Muscle of leg (tissue), 11 donors: ENCODE data around the gene RAB36. TPM values are rescaled to one million over a fixed set of nuclear protein-coding genes. Genes with fewer than 3 reads are reported as not detected.

ENCODE experiments used
- DNase-seq: peaks from one replicate; pipeline ENCODE4 v3.0.0; 2013
- H3K27ac ChIP-seq: one replicate; pipeline ENCODE4 v1.5.1; 2013; ENCODE audit warnings: mild to moderate bottlenecking, low read length, control low read depth
- H3K27me3 ChIP-seq: one replicate; pipeline ENCODE4 v1.6.1; 2013; ENCODE audit warnings: low read length; ENCODE audit not compliant: control insufficient read depth, insufficient read depth
- H3K36me3 ChIP-seq: one replicate; pipeline ENCODE4 v1.6.1; 2013; ENCODE audit warnings: low read length; ENCODE audit not compliant: control insufficient read depth, insufficient read depth
- H3K4me1 ChIP-seq: one replicate; pipeline ENCODE4 v1.6.1; 2013; ENCODE audit warnings: low read length; ENCODE audit not compliant: control insufficient read depth, insufficient read depth
- H3K4me3 ChIP-seq: one replicate; pipeline ENCODE4 v1.5.1; 2013; ENCODE audit warnings: low read length, control low read depth
- H3K9me3 ChIP-seq: replicated peaks from 2 replicates; pipeline ENCODE4 v1.6.1; 2013; ENCODE audit warnings: low read depth, low read length; ENCODE audit not compliant: control insufficient read depth
- WGBS: methylation state at CpG from one replicate; pipeline ENCODE4 v1.1.5; 2013; ENCODE audit warnings: missing lambda C conversion rate; ENCODE audit not compliant: insufficient coverage; 5-methylcytosine and 5-hydroxymethylcytosine counted together
- polyA plus RNA-seq, 8 donors: library from polyadenylated mRNA; unstranded; fragments of 120-200 nt; gene quantifications; one replicate each; pipeline versions ENCODE4 v1.2.1 to v1.2.3, GENCODE V29; 2013; ENCODE audit warnings: inconsistent platforms in 1 of 8, low replicate concordance in 1 of 8; ENCODE audit not compliant: insufficient read length in 8 of 8, insufficient read depth in 1 of 8
- total RNA-seq: library from RNA; stranded (reverse); fragments of 120-200 nt; gene quantifications from one replicate; pipeline ENCODE4 v1.2.4, GENCODE V29; 2013

Gene RAB36
- total and polyA plus RNA-seq, 9 donors: 1.0 to 2.7 (median 1.5) TPM

- Histone ChIP-seq H3K4me1 (peaks cover 88% of the 10 kb centered on the region), H3K9me3 (no peaks in the 10 kb centered on the region), H3K36me3 (no peaks in the 10 kb centered on the region), H3K27ac (no peak overlapping the region), H3K27me3 (peaks cover 7% of the 10 kb centered on the region), H3K4me3 (no peak overlapping the region)
- no peak for DNase-seq
- 88% methylated on average over 6 of the region's 7 CpGs for WGBS
Measured at GRCh38 chr22:23115369-23115768, 29.9 kb upstream of the RAB36 start.

GRCh38 chr22:23115825-23116494 is 29.3 kb upstream of the RAB36 start:
- H3K9me3 ChIP-seq: no peaks in the 10 kb centered on the region
- no peak overlapping the region for H3K27ac ChIP-seq
- WGBS: 71% methylated on average over 18 of the region's 18 CpGs
- H3K4me1 ChIP-seq: peaks cover 82% of the 10 kb centered on the region
- no peak for DNase-seq
- no peak overlapping the region for H3K4me3 ChIP-seq
- no peaks in the 10 kb centered on the region for H3K36me3 ChIP-seq
- H3K27me3 ChIP-seq: peaks cover 7% of the 10 kb centered on the region

GRCh38 chr22:23116506-23117263 is 28.6 kb upstream of the RAB36 start:
- Histone ChIP-seq H3K27me3 (peaks cover 7% of the 10 kb centered on the region), H3K36me3 (no peaks in the 10 kb centered on the region), H3K4me3 (no peak overlapping the region), H3K9me3 (no peaks in the 10 kb centered on the region), H3K27ac (no peak overlapping the region), H3K4me1 (peaks cover 77% of the 10 kb centered on the region)
- peak; percentile 65 for DNase-seq
- WGBS: 50% methylated on average over 5 of the region's 10 CpGs

GRCh38 chr22:23117275-23117674 is 28.0 kb upstream of the RAB36 start:
- WGBS: 83% methylated on average over 10 of the region's 10 CpGs
- no peak overlapping the region for H3K4me3 ChIP-seq

GRCh38 chr22:23117891-23118646 is 27.2 kb upstream of the RAB36 start:
- peaks cover 5% of the 10 kb centered on the region for H3K27me3 ChIP-seq
- peaks cover 73% of the 10 kb centered on the region for H3K4me1 ChIP-seq
- no peak overlapping the region for H3K27ac ChIP-seq
- no peaks in the 10 kb centered on the region for H3K36me3 ChIP-seq
- no peak for DNase-seq
- no peaks in the 10 kb centered on the region for H3K9me3 ChIP-seq
- 78% methylated on average over 11 of the region's 15 CpGs for WGBS
- H3K4me3 ChIP-seq: no peak overlapping the region

More at GRCh38 chr22:23117275-23117674, 28.0 kb upstream of the RAB36 start:
- Histone ChIP-seq H3K27me3 (peaks cover 7% of the 10 kb centered on the region), H3K36me3 (no peaks in the 10 kb centered on the region), H3K4me1 (peaks cover 75% of the 10 kb centered on the region), H3K27ac (no peak overlapping the region), H3K9me3 (no peaks in the 10 kb centered on the region)
- DNase-seq: no peak

GRCh38 chr22:23118647-23119493 is 26.4 kb upstream of the RAB36 start:
- H3K27ac ChIP-seq: no peak overlapping the region
- H3K27me3 ChIP-seq: peaks cover 2% of the 10 kb centered on the region
- WGBS: 73% methylated on average over 4 of the region's 7 CpGs
- H3K9me3 ChIP-seq: no peaks in the 10 kb centered on the region
- peaks cover 65% of the 10 kb centered on the region for H3K4me1 ChIP-seq
- no peak for DNase-seq
- no peak overlapping the region for H3K4me3 ChIP-seq
- no peaks in the 10 kb centered on the region for H3K36me3 ChIP-seq

GRCh38 chr22:23119494-23120414 is 25.5 kb upstream of the RAB36 start:
- Histone ChIP-seq H3K4me1 (peaks cover 60% of the 10 kb centered on the region), H3K36me3 (no peaks in the 10 kb centered on the region)
- WGBS: 80% methylated on average over 11 of the region's 15 CpGs

GRCh38 chr22:23120415-23120899 is 24.8 kb upstream of the RAB36 start:
- Histone ChIP-seq H3K4me1 (peaks cover 55% of the 10 kb centered on the region), H3K27me3 (peaks cover 2% of the 10 kb centered on the region), H3K27ac (no peak overlapping the region), H3K4me3 (no peak overlapping the region), H3K36me3 (no peaks in the 10 kb centered on the region), H3K9me3 (no peaks in the 10 kb centered on the region)
- 100% methylated on average over 2 of the region's 7 CpGs for WGBS
- no peak for DNase-seq

More at GRCh38 chr22:23119494-23120414, 25.5 kb upstream of the RAB36 start:
- H3K27me3 ChIP-seq: peaks cover 2% of the 10 kb centered on the region
- no peaks in the 10 kb centered on the region for H3K9me3 ChIP-seq
- DNase-seq: no peak
- no peak overlapping the region for H3K4me3 ChIP-seq
- H3K27ac ChIP-seq: no peak overlapping the region

GRCh38 chr22:23121000-23121421 is 24.3 kb upstream of the RAB36 start:
- DNase-seq: no peak
- no peaks in the 10 kb centered on the region for H3K9me3 ChIP-seq
- H3K4me3 ChIP-seq: no peak overlapping the region
- H3K4me1 ChIP-seq: peaks cover 49% of the 10 kb centered on the region
- no peak overlapping the region for H3K27ac ChIP-seq
- peaks cover 2% of the 10 kb centered on the region for H3K27me3 ChIP-seq
- WGBS: 92% methylated on average over 1 of the region's 4 CpGs
- H3K36me3 ChIP-seq: no peaks in the 10 kb centered on the region
